HFF-Myc (cell line): Measurements from ENCODE around the gene LSM7.

Experiments used
- DNase-seq: peaks from one replicate; pipeline ENCODE4 v3.0.0-alpha.2; 2011; ENCODE audit warnings: low read depth; ENCODE audit errors: extremely low read depth
- H3K4me3 ChIP-seq: replicated peaks from 2 replicates; pipeline ENCODE4 v1.5.1; 2011; ENCODE audit warnings: low read depth, mild to moderate bottlenecking, control low read depth, low read length
- CTCF ChIP-seq: IDR thresholded peaks from 2 replicates; pipeline ENCODE4 v1.5.1; 2012; ENCODE audit warnings: mild to moderate bottlenecking, low read depth, low read length, control low read depth; ENCODE audit errors: missing control alignments

The LSM7 gene

GRCh38 chr19:2328401-2329148 lies at the start of gene LSM7, which contains the start of gene SPPL2B:
Gene LSM7, minus strand, starts transcription at chr19:2328586. Its CDS starts 20 bp downstream, at chr19:2328566.
Gene SPPL2B, plus strand, starts transcription at chr19:2328684. Its CDS starts 26 bp downstream, at chr19:2328710.
- no peak for TF ChIP-seq CTCF
- no peak for DNase-seq
- peak within 1 kb of the TSS; percentile 99 for H3K4me3 ChIP-seq

GRCh38 chr19:2376784-2377519 lies 48.6 kb upstream of the LSM7 start:
- no peak overlapping the region for H3K4me3 ChIP-seq
- DNase-seq: no peak
- TF ChIP-seq CTCF: no peak

GRCh38 chr19:2375353-2376121 lies 47.2 kb upstream of the LSM7 start:
- no peak for DNase-seq
- TF ChIP-seq CTCF: no peak
- no peak overlapping the region for H3K4me3 ChIP-seq

GRCh38 chr19:2374808-2375207 lies 46.4 kb upstream of the LSM7 start:
- no peak overlapping the region for H3K4me3 ChIP-seq
- DNase-seq: no peak
- no peak for TF ChIP-seq CTCF

- TF ChIP-seq CTCF: no peak
- no peak overlapping the region for H3K4me3 ChIP-seq
- no peak for DNase-seq
These were observed 43.8 kb upstream of the LSM7 start for GRCh38 chr19:2372076-2372612.

- no peak for TF ChIP-seq CTCF
- H3K4me3 ChIP-seq: no peak overlapping the region
- DNase-seq: no peak
These were observed 43.3 kb upstream of the LSM7 start for GRCh38 chr19:2371656-2372055.
